ENCODE data around the gene CILP. TPM values are rescaled to one million over a fixed set of nuclear protein-coding genes. Genes with fewer than 3 reads are reported as not detected.

Gene CILP
- total and polyA plus RNA-seq, 2 of the 13 experiments (the other 11 are each of a cell fraction or from before 2014, with no cell fraction given) = 0.03 TPM; not detected in 1

GRCh38 chr15:65194826-65195547 is 16.3 kb downstream of the CILP start:
- H3K9me3 ChIP-seq (ENCODE audit: low read length) = no peaks in the 10 kb centered on the region
- H3K4me2 ChIP-seq (ENCODE audit: low read depth, low read length) = no peak overlapping the region
- ATAC-seq (0 out of 3 replicates have a peak, but pooled peaks have one; percentile 30), FAIRE-seq (no peak), DNase-seq (ENCODE audit: low spot score) (no peak)
- H2AFZ ChIP-seq (ENCODE audit: low read length) = no peak overlapping the region
- TF ChIP-seq TOE1 (CRISPR knock-in tag; IDR thresholded peaks at IDR 0.05) (no peak), SETDB1 (CRISPR knock-in tag; IDR thresholded peaks at IDR 0.05; ENCODE audit: borderline replicate concordance) (no peak), THAP7 (CRISPR knock-in tag; IDR thresholded peaks at IDR 0.05) (no peak), ZFAT (CRISPR knock-in tag; conservative IDR thresholded peaks at IDR 0.05) (no peak), ZNF678 (CRISPR knock-in tag; IDR thresholded peaks at IDR 0.05) (no peak), HMGXB4 (CRISPR knock-in tag; IDR thresholded peaks at IDR 0.05; ENCODE audit: borderline replicate concordance in 1 of 2, low read depth in 1 of 2) (no peak)
- peaks cover 2 to 3% of the 10 kb centered on the region in 2 experiments; a peak in 3 of 5 replicates for H3K27me3 ChIP-seq (ENCODE audit: control insufficient read depth in 1 of 2, insufficient read depth in 2 of 2, low read length in 2 of 2)
- H3K27ac ChIP-seq (ENCODE audit: extremely low read length, insufficient read depth, low read length) = no peak overlapping the region
- in situ Hi-C loops (cut with HindIII; ENCODE audit: extremely low pct_ligation_motif_present, low pct_unique_long_range_greater_than_20kb) = loop anchor here (5.0 kb wide), 1 partner anchor 77 kb away; no protein-coding TSS in a partner anchor
- CTCF ChIA-PET (ENCODE audit: low intra/inter-chr PET ratio, low total read pairs) = no interaction called here
- no peak overlapping the region for H3K4me3 ChIP-seq (replicated peaks in 1 of 3; ENCODE audit: insufficient read depth in 1 of 3, low read depth in 2 of 3, low read length in 3 of 3)
- 28% methylated on average over 7 of the region's 7 CpGs for WGBS (ENCODE audit: low lambda C conversion rate)
- BruUV-seq (replicated peaks) = no TSS peak
- H4K20me1 ChIP-seq (ENCODE audit: insufficient read depth, low read length) = no peaks in the 10 kb centered on the region
- no peaks in the 10 kb centered on the region for H3K36me3 ChIP-seq (replicated peaks in 1 of 2; ENCODE audit: control insufficient read depth in 1 of 2, insufficient read depth in 2 of 2, low read length in 2 of 2)
- no peak overlapping the region for H3K9ac ChIP-seq (ENCODE audit: insufficient read depth, low read depth, low read length)
- H3K4me1 ChIP-seq (ENCODE audit: insufficient read depth, low read length) = peaks cover 12% of the 10 kb centered on the region; the same call in 1 of the 2 replicates
- H3K79me2 ChIP-seq (ENCODE audit: insufficient read depth, low read length) = no peaks in the 10 kb centered on the region
- intact Hi-C loops (cut with micrococcal nuclease; ENCODE audit: unreplicated experiment) = no loop called here
- POLR2A ChIA-PET = interaction anchor here (1.1 to 1.4 kb wide), 2 partner anchors 10 to 106 kb away, joined by 4 to 5 read pairs; partner anchors contain the start of gene CLPX
